Measurements from ENCODE around the gene PABPN1.

PABPN1 gene

GRCh38 chr14:23326491-23327332, 5.5 kb downstream of the PABPN1 start:
- no peak for DNase-seq (ENCODE audit: low read depth in 2 of 2)

- DNase-seq (ENCODE audit: low read depth in 2 of 2), result peak; percentile 36 to 57
These were observed 6.9 kb downstream of the PABPN1 start for GRCh38 chr14:23327947-23328744.

- no peak for DNase-seq (ENCODE audit: low read depth in 2 of 2)
These were observed 14.4 kb downstream of the PABPN1 start for GRCh38 chr14:23335623-23336022.

- DNase-seq (ENCODE audit: low read depth in 2 of 2), result no peak
These were observed 18.4 kb downstream of the PABPN1 start for GRCh38 chr14:23339506-23340268.

- no peak for DNase-seq (ENCODE audit: low read depth in 2 of 2)
These were observed 23.2 kb downstream of the PABPN1 start for GRCh38 chr14:23344481-23344880.

- DNase-seq (ENCODE audit: low read depth in 2 of 2), result no peak
These were observed 24.9 kb downstream of the PABPN1 start for GRCh38 chr14:23345987-23346692.

GRCh38 chr14:23346693-23347405, 25.6 kb downstream of the PABPN1 start:
- DNase-seq (ENCODE audit: low read depth in 2 of 2), result no peak

- no peak for DNase-seq (ENCODE audit: low read depth in 2 of 2)
These were observed 26.4 kb downstream of the PABPN1 start for GRCh38 chr14:23347406-23348296.

- no peak for DNase-seq (ENCODE audit: low read depth in 2 of 2)
These were observed 27.0 kb downstream of the PABPN1 start for GRCh38 chr14:23348297-23348655.

GRCh38 chr14:23349156-23349845, 28.0 kb downstream of the PABPN1 start:
- no peak for DNase-seq (ENCODE audit: low read depth in 2 of 2)

GRCh38 chr14:23351681-23352505, 30.6 kb downstream of the PABPN1 start:
- DNase-seq (ENCODE audit: low read depth in 2 of 2), result no peak

GRCh38 chr14:23352506-23353432, 31.5 kb downstream of the PABPN1 start, which contains the start of gene SLC22A17:
Gene SLC22A17, minus strand, starts transcription at chr14:23352887.
- DNase-seq (ENCODE audit: low read depth in 2 of 2), result peak; percentile 26 to 51

GRCh38 chr14:23353433-23353780, 32.1 kb downstream of the PABPN1 start:
- no peak for DNase-seq (ENCODE audit: low read depth in 2 of 2)

- DNase-seq (ENCODE audit: low read depth in 2 of 2), result no peak
These were observed 33.7 kb downstream of the PABPN1 start for GRCh38 chr14:23354990-23355389.

GRCh38 chr14:23355871-23356435, 34.7 kb downstream of the PABPN1 start:
- DNase-seq (ENCODE audit: low read depth in 2 of 2), result no peak

GRCh38 chr14:23356662-23357061, 35.4 kb downstream of the PABPN1 start:
- DNase-seq (ENCODE audit: low read depth in 2 of 2), result no peak

- no peak for DNase-seq (ENCODE audit: low read depth in 2 of 2)
These were observed 36.0 kb downstream of the PABPN1 start for GRCh38 chr14:23357261-23357660.

Data from stimulated activated CD4-positive, alpha-beta T cell treated with anti-CD3 and anti-CD28 coated beads, Interleukin-12 subunit alpha, Interleukin-12 subunit beta, amount 100 ng/mL, for 24 hours (primary cell).